Measurements from ENCODE around the gene RALGAPA1.
"Not testable (repeated sequence)": the region's sequence is repeated elsewhere in the genome, so short reads cannot be mapped to it uniquely, and the experiment has no call there.

GRCh38 chr14:35841704-35842103, 32.6 kb upstream of the RALGAPA1 start:
- not testable (repeated sequence) for TF ChIP-seq CTCF (conservative IDR thresholded peaks at IDR 0.05); EZH2 (IDR thresholded peaks at IDR 0.05; ENCODE audit: low read depth)

Measured in PC-9 (cell line).